SKM-1 treated with dmso at 0.1 percent for 144 hours (cell line): ENCODE data around the gene COL20A1.

Experiments used
- DNase-seq: peaks from one replicate; lab custom pipeline; 2025; ENCODE audit not compliant: unreplicated experiment; lab: John Stamatoyannopoulos, UW

Gene COL20A1

DNA sequence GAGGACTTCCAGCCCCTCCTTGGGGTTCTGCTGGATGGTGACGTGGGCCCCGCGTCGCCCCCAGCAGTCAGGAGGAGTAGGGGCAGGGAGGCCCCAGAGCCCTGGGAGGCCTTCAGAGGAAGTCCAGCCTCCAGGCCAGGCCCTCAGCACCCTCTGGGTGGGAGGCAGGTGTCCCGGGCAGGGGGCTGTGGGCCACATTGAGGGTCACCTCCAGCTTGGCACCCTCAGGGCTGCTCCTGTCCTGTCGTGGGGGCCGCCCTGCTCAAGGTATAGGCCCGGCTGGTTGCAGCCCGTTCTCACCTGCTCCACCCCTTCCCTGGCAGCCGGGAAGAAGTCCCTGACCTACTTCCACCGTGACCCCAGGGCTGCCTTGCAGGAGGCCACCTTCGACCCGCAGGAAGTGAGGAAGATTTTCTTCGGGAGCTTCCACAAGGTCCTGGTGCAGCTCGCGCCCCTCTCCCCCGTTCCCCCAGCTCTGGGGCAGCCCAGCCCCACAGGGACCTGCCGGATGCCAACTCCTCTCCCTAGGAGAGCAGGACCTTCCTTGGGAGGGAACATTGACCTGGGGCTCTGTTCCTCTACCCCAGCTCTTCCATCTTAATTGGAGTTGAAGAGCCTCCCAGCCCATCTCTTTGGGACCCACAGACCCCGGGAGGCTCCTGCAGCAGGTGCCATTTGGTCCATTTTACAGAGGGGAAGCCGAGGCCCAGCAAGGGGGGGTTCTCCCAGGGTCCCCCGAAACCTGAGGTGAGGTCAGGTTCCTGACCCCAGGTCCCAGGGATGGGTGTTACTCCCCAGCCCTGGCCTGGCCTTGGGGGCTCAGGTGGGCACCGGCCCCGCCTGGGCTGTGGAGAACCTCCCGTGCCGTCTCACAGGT is 26.4 kb downstream of the COL20A1 start:
- no peak for DNase-seq

DNA sequence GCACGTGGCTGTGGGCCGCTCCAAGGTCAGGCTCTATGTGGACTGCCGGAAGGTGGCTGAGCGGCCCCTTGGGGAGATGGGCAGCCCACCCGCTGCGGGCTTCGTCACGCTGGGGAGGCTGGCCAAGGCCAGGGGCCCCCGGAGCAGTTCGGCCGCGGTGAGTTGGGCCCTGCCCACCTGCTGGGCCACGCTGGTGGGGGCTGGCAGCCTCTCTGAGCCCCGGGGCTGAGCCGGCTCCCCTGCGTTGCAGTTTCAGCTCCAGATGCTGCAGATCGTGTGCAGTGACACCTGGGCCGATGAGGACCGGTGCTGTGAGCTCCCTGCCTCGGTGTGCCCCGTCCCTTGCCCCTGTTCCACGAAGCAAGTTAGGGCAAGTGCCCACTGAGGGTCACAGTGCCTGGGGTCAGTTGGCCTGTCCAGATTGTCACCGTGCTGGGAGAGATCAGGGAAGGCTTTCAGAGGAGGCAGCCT is 27.1 kb downstream of the COL20A1 start:
- DNase-seq: no peak

DNA sequence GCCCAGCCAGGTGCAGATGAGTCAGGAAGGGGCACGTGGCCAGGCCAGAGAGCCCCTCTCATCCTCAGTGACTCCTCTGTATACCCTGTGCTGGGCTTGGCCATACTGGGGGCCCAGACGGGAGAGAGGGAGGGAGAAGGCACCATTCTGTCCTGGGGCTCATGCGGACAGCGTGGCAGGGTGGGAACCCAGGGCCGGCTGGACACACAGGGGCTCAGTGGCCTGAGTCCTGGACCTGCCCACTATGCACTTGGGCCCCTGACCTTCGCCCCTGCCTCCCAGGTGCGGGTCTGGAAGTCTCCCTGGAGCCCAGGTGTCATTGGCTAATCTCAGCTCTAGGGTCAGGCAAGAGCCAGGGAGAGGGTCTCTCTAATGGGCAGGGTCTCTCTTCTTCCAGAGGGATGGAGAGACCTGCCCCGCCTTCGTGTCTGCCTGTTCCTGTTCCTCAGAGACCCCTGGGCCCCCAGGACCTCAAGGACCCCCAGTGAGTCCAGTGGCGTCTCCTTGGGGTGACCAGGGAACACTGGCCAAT is 27.7 kb downstream of the COL20A1 start:
- DNase-seq: no peak

DNA sequence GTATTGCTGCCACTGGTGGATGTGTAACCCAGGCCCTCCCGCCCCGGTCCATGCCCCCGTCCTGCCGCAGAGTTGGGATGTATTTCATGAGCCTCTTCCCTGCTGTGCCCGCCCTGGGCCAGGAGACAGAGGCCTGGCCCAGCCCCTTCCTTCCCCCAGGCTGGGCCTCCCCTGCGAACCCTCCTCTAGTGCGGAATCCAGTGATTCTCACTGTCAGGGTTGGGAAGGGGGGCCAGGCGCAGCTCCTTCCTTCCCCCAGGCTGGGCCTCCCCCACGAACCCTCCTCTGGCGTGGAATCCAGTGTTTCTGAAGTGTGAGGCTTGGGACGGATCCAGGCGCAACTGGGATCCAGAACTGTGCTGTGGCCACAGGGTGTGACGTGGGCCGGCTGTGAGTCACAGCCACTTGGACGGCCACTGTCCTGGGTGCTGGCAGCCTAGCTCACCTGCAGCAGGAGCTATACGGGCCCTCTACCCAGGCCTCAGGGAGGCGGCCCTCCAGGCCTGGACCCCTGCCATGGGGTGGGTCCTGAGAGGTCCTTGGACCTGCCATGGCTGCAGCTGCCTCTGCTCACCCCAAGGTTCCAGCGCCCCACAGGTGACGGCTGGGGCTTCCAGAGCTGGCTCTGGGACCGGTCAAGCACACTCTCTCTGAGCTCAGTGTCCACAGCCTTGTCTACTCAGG is 28.3 kb downstream of the COL20A1 start:
- no peak for DNase-seq

- DNase-seq: no peak
Measured at GRCh38 chr20:63322146-63322932, 29.4 kb downstream of the COL20A1 start.

GRCh38 chr20:63322933-63323273 is 29.9 kb downstream of the COL20A1 start:
- no peak for DNase-seq

GRCh38 chr20:63323357-63323981 is 30.5 kb downstream of the COL20A1 start:
- no peak for DNase-seq

DNA sequence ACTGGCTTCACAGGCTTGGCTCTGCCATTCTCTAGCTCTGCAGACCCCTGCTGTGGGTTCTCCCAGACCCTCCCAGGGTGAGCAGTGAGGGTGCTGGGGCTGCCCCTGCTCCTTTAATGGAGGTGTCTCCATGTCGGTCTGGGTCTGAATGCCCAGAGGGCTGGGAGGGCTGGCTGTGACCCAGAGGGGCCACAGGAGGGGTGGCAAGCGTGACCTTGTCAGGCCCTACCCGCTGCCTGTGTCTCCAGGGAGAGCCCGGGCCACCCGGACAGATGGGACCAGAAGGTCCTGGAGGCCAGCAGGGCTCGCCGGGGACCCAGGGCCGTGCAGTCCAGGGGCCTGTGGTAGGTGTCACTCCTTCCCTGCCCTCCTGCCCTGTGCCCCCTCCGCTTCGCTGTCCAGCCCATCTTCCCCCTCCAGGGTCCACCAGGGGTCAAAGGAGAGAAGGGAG is 32.1 kb downstream of the COL20A1 start:
- DNase-seq: no peak

- DNase-seq: no peak
Measured at GRCh38 chr20:63325554-63326313, 32.7 kb downstream of the COL20A1 start.

- no peak for DNase-seq
Measured at GRCh38 chr20:63326314-63327230, 33.6 kb downstream of the COL20A1 start.

DNA sequence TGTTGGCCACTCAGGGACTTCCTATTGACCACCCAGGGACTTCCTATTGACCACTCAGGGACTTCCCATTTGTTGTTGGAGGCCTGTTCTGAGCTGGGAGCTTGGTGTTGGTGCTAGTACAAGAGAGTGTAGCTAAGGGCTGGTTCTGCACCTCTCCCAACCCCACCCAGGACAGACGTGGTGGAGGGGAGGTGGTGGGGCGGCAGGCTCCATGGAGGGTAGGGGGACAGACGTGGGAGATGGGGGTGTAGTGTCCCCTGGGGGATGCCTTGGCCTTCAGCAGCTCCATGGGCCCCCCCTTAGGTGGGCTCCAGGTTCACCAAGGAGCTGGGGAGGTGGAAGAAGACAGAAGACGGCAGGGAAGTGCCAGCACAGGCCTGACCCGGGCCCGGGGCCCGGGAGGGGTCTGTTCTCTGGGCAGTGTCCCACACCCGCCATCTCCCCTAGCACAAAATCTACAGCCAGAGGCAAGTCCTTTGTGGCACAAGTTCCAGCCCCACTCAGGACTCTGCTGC is 34.3 kb downstream of the COL20A1 start:
- DNase-seq: no peak

DNA sequence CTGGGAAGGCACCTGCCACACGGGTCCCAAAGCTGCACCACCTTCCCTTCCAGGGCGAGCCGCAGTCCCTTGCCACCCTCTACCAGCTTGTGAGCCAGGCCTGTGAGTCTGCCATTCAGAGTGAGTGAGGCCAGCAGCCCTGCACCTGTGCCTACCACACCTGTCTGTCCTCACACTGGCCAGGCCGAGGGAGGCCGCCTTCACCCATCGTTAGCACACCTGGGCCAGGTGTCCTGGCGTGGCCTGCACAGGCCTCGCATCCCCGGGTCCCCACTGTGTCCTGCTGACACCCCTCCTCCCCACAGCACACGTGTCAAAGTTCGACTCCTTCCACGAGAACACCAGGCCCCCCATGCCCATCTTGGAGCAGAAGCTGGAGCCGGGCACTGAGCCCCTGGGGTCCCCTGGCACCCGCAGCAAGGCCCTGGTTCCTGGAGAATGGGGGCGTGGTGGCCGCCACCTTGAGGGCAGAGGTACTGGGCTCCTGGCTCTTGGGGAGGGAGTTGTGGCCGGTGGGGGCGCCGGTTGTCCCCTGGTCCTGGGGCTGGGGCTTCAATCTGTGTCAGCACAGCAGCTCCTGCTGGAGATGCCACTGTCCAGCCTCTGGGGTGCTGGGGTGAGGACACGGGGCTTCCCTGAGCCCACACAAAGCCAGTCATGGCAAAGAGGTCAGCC is 35.2 kb downstream of the COL20A1 start:
- DNase-seq: no peak

DNA sequence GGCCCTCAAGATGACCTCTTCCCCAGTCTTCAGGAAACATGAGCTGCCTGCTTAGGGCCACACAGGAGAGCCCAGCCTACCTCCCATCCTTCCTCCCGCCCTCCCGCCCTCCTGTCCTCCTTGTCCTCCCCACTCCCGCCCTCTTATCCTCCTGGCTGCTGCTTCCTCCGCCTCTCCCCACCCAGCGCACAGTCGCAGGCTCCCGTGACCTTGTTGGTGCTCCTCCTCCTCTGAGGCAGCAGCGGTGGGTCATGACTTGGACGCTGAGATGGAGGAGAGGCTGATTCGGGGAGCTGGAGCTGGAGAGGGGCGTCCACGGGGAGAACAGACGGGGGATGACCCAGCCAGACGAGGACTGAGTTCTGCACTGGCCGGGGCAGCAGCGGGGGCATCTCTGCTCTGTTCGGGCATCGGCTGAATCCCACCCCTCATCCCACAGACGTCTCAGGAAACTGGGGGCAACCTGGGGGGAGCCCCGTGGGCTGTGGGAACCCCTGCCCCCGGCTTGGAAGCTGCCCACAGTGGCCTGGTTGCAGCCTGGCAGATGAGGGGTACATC is 35.8 kb downstream of the COL20A1 start:
- DNase-seq: no peak

DNA sequence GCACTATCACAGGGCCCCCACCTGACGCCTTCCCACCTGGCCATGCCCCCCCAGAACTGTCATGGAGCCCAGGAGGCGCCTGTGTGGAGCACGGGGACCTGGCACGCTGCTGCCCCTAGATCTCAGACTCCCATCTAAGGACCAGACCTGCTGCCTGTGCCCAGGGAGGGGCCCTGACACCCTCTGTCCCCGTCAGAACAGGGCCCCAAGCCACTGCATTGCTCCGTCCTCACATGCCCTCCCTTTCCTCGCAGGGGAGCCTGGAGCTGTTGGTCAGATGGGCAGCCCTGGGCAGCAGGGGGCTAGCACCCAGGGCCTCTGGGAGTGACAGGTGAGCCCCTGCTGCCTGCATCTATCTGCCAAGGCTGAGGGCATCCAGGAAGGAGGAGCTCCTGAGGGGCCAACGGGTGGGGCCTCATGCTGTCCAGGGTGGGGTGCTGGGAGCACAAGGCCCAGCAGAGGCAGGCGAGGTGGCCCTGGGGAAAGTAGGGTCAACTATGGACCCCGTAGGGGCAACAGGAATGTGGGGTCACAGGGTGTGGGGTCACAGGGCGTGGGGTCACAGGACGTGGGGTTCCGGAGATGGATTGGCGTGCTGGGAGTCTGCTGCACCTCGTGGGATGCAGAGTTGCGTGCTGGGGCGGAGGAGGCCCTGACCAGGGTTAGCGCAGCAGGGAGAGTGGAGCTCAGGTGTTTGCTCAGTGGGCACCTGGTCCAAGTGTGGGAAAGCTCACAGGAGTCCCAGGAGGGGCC is 36.5 kb downstream of the COL20A1 start:
- no peak for DNase-seq

- DNase-seq: no peak
Measured at GRCh38 chr20:63330084-63330760, 37.2 kb downstream of the COL20A1 start.

- DNase-seq: no peak
Measured at GRCh38 chr20:63330940-63331339, 38.0 kb downstream of the COL20A1 start.
